Memory B cell (primary cell): ENCODE measurements around the gene MYO18B.

Experiments
- ATAC-seq: fragments of 150-1000 bp; cut with Tn5 transposase; 2 replicates; pipeline ENCODE4 v1.10.0; 2021; ENCODE audit warnings: low read depth, mild to moderate bottlenecking, moderate library complexity
- DNase-seq, 2 donors: peaks; one replicate each; pipeline ENCODE4 v3.0.0; 2022; ENCODE audit warnings: low spot score in 2 of 2
- H3K27ac Mint-ChIP-seq: one replicate; pipeline ENCODE4 v1.8.0; 2022; ENCODE audit warnings: mild to moderate bottlenecking, moderate library complexity, mixed read lengths
- H3K27me3 Mint-ChIP-seq: one replicate; pipeline ENCODE4 v1.8.0; 2022; ENCODE audit warnings: mixed read lengths
- H3K36me3 Mint-ChIP-seq: one replicate; pipeline ENCODE4 v1.8.0; 2022; ENCODE audit warnings: mild to moderate bottlenecking, mixed read lengths
- H3K4me1 Mint-ChIP-seq: one replicate; pipeline ENCODE4 v1.8.0; 2022; ENCODE audit warnings: mixed read lengths
- H3K4me3 Mint-ChIP-seq: one replicate; pipeline ENCODE4 v1.8.0; 2022; ENCODE audit warnings: mild to moderate bottlenecking, moderate library complexity, mixed read lengths
- H3K9me3 Mint-ChIP-seq: one replicate; pipeline ENCODE4 v1.8.0; 2022; ENCODE audit warnings: mixed read lengths

The MYO18B gene

GRCh38 chr22:26025626-26026025 lies 283.6 kb downstream of the MYO18B start:
- H3K4me3 Mint-ChIP-seq: no peak overlapping the region
- no peaks in the 10 kb centered on the region for H3K4me1 Mint-ChIP-seq
- no peak for ATAC-seq
- peaks cover 3% of the 10 kb centered on the region for H3K9me3 Mint-ChIP-seq
- no peak overlapping the region for H3K27ac Mint-ChIP-seq
- H3K36me3 Mint-ChIP-seq: no peaks in the 10 kb centered on the region
- H3K27me3 Mint-ChIP-seq: peaks cover 3% of the 10 kb centered on the region
- DNase-seq: no peak

- Mint-ChIP-seq H3K4me3 (no peak overlapping the region), H3K9me3 (peaks cover 3% of the 10 kb centered on the region), H3K4me1 (no peaks in the 10 kb centered on the region), H3K36me3 (no peaks in the 10 kb centered on the region), H3K27ac (no peak overlapping the region), H3K27me3 (peaks cover 3% of the 10 kb centered on the region)
- ATAC-seq: no peak
- no peak for DNase-seq
Measured at GRCh38 chr22:26027341-26027740, 285.4 kb downstream of the MYO18B start.

- Mint-ChIP-seq H3K4me3 (no peak overlapping the region), H3K27ac (no peak overlapping the region), H3K36me3 (peaks cover 2% of the 10 kb centered on the region), H3K27me3 (peaks cover 3% of the 10 kb centered on the region), H3K4me1 (no peaks in the 10 kb centered on the region), H3K9me3 (peaks cover 4% of the 10 kb centered on the region)
- DNase-seq (no peak), ATAC-seq (no peak)
Measured at GRCh38 chr22:26031641-26032040, 289.7 kb downstream of the MYO18B start.

GRCh38 chr22:26033071-26033470 lies 291.1 kb downstream of the MYO18B start:
- Mint-ChIP-seq H3K4me1 (no peaks in the 10 kb centered on the region), H3K9me3 (peaks cover 4% of the 10 kb centered on the region), H3K4me3 (no peak overlapping the region), H3K36me3 (peaks cover 2% of the 10 kb centered on the region), H3K27me3 (peaks cover 3% of the 10 kb centered on the region), H3K27ac (no peak overlapping the region)
- ATAC-seq: no peak
- no peak for DNase-seq

GRCh38 chr22:26033586-26033985 lies 291.6 kb downstream of the MYO18B start:
- no peak for DNase-seq
- H3K4me3 Mint-ChIP-seq: no peak overlapping the region
- no peaks in the 10 kb centered on the region for H3K4me1 Mint-ChIP-seq
- peaks cover 3% of the 10 kb centered on the region for H3K27me3 Mint-ChIP-seq
- H3K36me3 Mint-ChIP-seq: peaks cover 2% of the 10 kb centered on the region
- H3K9me3 Mint-ChIP-seq: peaks cover 4% of the 10 kb centered on the region
- H3K27ac Mint-ChIP-seq: no peak overlapping the region
- no peak for ATAC-seq

- no peaks in the 10 kb centered on the region for H3K4me1 Mint-ChIP-seq
- peaks cover 2% of the 10 kb centered on the region for H3K36me3 Mint-ChIP-seq
- peaks cover 4% of the 10 kb centered on the region for H3K9me3 Mint-ChIP-seq
- H3K27ac Mint-ChIP-seq: no peak overlapping the region
- peaks cover 4% of the 10 kb centered on the region for H3K27me3 Mint-ChIP-seq
- no peak for DNase-seq
- ATAC-seq: no peak
- H3K4me3 Mint-ChIP-seq: no peak overlapping the region
Measured at GRCh38 chr22:26035523-26035922, 293.5 kb downstream of the MYO18B start.

- peaks cover 4% of the 10 kb centered on the region for H3K9me3 Mint-ChIP-seq
- DNase-seq (no peak), ATAC-seq (no peak)
- no peak overlapping the region for H3K27ac Mint-ChIP-seq
- H3K27me3 Mint-ChIP-seq: peaks cover 4% of the 10 kb centered on the region
- H3K4me3 Mint-ChIP-seq: no peak overlapping the region
- no peaks in the 10 kb centered on the region for H3K4me1 Mint-ChIP-seq
- peaks cover 2% of the 10 kb centered on the region for H3K36me3 Mint-ChIP-seq
Measured at GRCh38 chr22:26038365-26038764, 296.4 kb downstream of the MYO18B start.

GRCh38 chr22:26041931-26042330 lies 299.9 kb downstream of the MYO18B start:
- DNase-seq (no peak), ATAC-seq (no peak)
- Mint-ChIP-seq H3K36me3 (no peaks in the 10 kb centered on the region), H3K4me3 (no peak overlapping the region), H3K27me3 (peaks cover 1% of the 10 kb centered on the region), H3K27ac (no peak overlapping the region), H3K9me3 (no peaks in the 10 kb centered on the region), H3K4me1 (no peaks in the 10 kb centered on the region)

GRCh38 chr22:26043031-26043430 lies 301.0 kb downstream of the MYO18B start:
- no peaks in the 10 kb centered on the region for H3K4me1 Mint-ChIP-seq
- H3K4me3 Mint-ChIP-seq: no peak overlapping the region
- H3K9me3 Mint-ChIP-seq: no peaks in the 10 kb centered on the region
- ATAC-seq (no peak), DNase-seq (no peak)
- H3K36me3 Mint-ChIP-seq: no peaks in the 10 kb centered on the region
- no peak overlapping the region for H3K27ac Mint-ChIP-seq
- H3K27me3 Mint-ChIP-seq: peaks cover 1% of the 10 kb centered on the region

- peaks cover 1% of the 10 kb centered on the region for H3K27me3 Mint-ChIP-seq
- ATAC-seq (no peak), DNase-seq (no peak)
- H3K27ac Mint-ChIP-seq: no peak overlapping the region
- H3K9me3 Mint-ChIP-seq: no peaks in the 10 kb centered on the region
- H3K4me1 Mint-ChIP-seq: no peaks in the 10 kb centered on the region
- no peak overlapping the region for H3K4me3 Mint-ChIP-seq
- H3K36me3 Mint-ChIP-seq: no peaks in the 10 kb centered on the region
Measured at GRCh38 chr22:26045051-26045450, 303.1 kb downstream of the MYO18B start.

- Mint-ChIP-seq H3K36me3 (no peaks in the 10 kb centered on the region), H3K4me1 (no peaks in the 10 kb centered on the region), H3K27ac (no peak overlapping the region), H3K4me3 (no peak overlapping the region), H3K27me3 (peaks cover 2% of the 10 kb centered on the region), H3K9me3 (peaks cover 2% of the 10 kb centered on the region)
- no peak for ATAC-seq
- DNase-seq: no peak
Measured at GRCh38 chr22:26045860-26046259, 303.9 kb downstream of the MYO18B start.

- ATAC-seq (no peak), DNase-seq (no peak)
- Mint-ChIP-seq H3K4me3 (no peak overlapping the region), H3K36me3 (no peaks in the 10 kb centered on the region), H3K27me3 (peaks cover 9% of the 10 kb centered on the region), H3K9me3 (peaks cover 5% of the 10 kb centered on the region), H3K4me1 (no peaks in the 10 kb centered on the region), H3K27ac (no peak overlapping the region)
Measured at GRCh38 chr22:26047516-26047915, 305.5 kb downstream of the MYO18B start.

- H3K4me3 Mint-ChIP-seq: no peak overlapping the region
- H3K27ac Mint-ChIP-seq: no peak overlapping the region
- DNase-seq (no peak), ATAC-seq (no peak)
- no peaks in the 10 kb centered on the region for H3K4me1 Mint-ChIP-seq
- peaks cover 10% of the 10 kb centered on the region for H3K27me3 Mint-ChIP-seq
- no peaks in the 10 kb centered on the region for H3K36me3 Mint-ChIP-seq
- H3K9me3 Mint-ChIP-seq: peaks cover 5% of the 10 kb centered on the region
Measured at GRCh38 chr22:26047920-26048319, 305.9 kb downstream of the MYO18B start.

- ATAC-seq (no peak), DNase-seq (no peak)
- Mint-ChIP-seq H3K9me3 (peaks cover 5% of the 10 kb centered on the region), H3K36me3 (no peaks in the 10 kb centered on the region), H3K4me1 (no peaks in the 10 kb centered on the region), H3K27me3 (peaks cover 10% of the 10 kb centered on the region), H3K4me3 (no peak overlapping the region), H3K27ac (no peak overlapping the region)
Measured at GRCh38 chr22:26050079-26050478, 308.1 kb downstream of the MYO18B start.

GRCh38 chr22:26053737-26054316 lies 311.8 kb downstream of the MYO18B start:
- Mint-ChIP-seq H3K4me3 (no peak overlapping the region), H3K4me1 (no peaks in the 10 kb centered on the region), H3K27ac (no peak overlapping the region), H3K9me3 (peaks cover 5% of the 10 kb centered on the region), H3K27me3 (peaks cover 14% of the 10 kb centered on the region), H3K36me3 (no peaks in the 10 kb centered on the region)
- no peak for DNase-seq
- ATAC-seq: no peak
